T-cell (primary cell): Measurements from ENCODE around the gene NANOS2. TPM values are rescaled to one million over a fixed set of nuclear protein-coding genes. Genes with fewer than 3 reads are reported as not detected.

Experiments used
- ATAC-seq, 4 experiments: fragments of 200-7000 bp in 3 of 4; fragments of 150-1000 bp in 1 of 4; cut with Tn5 transposase; replicated peaks in 1 of 4; 1 replicate in 3 of 4; 2 replicates in 1 of 4; pipeline ENCODE4 v1.10.0; 2021; ENCODE audit warnings: moderate library complexity in 3 of 4, mild to moderate bottlenecking in 2 of 4, moderate number of reproducible peaks in 1 of 4
- CTCF ChIA-PET, 2 donors: fragments of 300-600 bp; sonication (Branson Sonifier 250); formaldehyde crosslinking; loops; one replicate each; lab custom pipeline; 2022; ENCODE audit warnings: antibody characterized with exemption in 2 of 2; lab: Charles Lee
- POLR2A ChIA-PET, 2 donors: fragments of 300-600 bp; sonication (Branson Sonifier 250); formaldehyde crosslinking; loops; one replicate each; lab custom pipeline; 2022; ENCODE audit warnings: antibody characterized with exemption in 2 of 2; lab: Charles Lee
- DNase-seq, 35 experiments: peaks; one replicate each; pipeline versions ENCODE4 v3.0.0 to v3.0.0-alpha.2; 2013 to 2023
- H3K27ac ChIP-seq: one replicate; pipeline ENCODE4 v1.5.1; 2013; ENCODE audit warnings: low read length
- H3K27me3 ChIP-seq, 2 experiments: replicated peaks in 1 of 2; 1 replicate in 1 of 2; 2 replicates in 1 of 2; pipeline versions ENCODE4 v1.6.1 to v1.7.0; 2013; ENCODE audit warnings: low read length in 1 of 2, mixed read lengths in 1 of 2; ENCODE audit not compliant: control insufficient read depth in 2 of 2, insufficient read depth in 2 of 2; ENCODE audit errors: extremely low read depth in 1 of 2
- H3K36me3 ChIP-seq, 2 donors: 1 replicate in 1 of 2; 2 replicates in 1 of 2; pipeline versions ENCODE4 v1.6.1 to v1.7.0; 2013; ENCODE audit warnings: low read length in 1 of 2; ENCODE audit not compliant: control insufficient read depth in 2 of 2, insufficient read depth in 1 of 2; ENCODE audit errors: extremely low read depth in 1 of 2
- H3K4me1 ChIP-seq, 2 experiments: 1 replicate in 1 of 2; 2 replicates in 1 of 2; pipeline versions ENCODE4 v1.6.1 to v1.7.0; 2013; ENCODE audit warnings: low read length in 2 of 2, mixed read lengths in 1 of 2; ENCODE audit not compliant: insufficient read depth in 2 of 2, control insufficient read depth in 1 of 2; ENCODE audit errors: extremely low read depth in 1 of 2
- H3K4me3 ChIP-seq, 2 donors: 1 replicate in 1 of 2; 2 replicates in 1 of 2; pipeline versions ENCODE4 v1.5.1 to v1.7.0; 2013; ENCODE audit warnings: mild to moderate bottlenecking in 2 of 2, low read length in 1 of 2, moderate library complexity in 1 of 2; ENCODE audit not compliant: control insufficient read depth in 1 of 2; ENCODE audit errors: extremely low read depth in 1 of 2
- H3K9me3 ChIP-seq: 2 replicates; pipeline ENCODE4 v1.7.0; 2013
- H3K27ac Mint-ChIP-seq, 2 donors: one replicate each; pipeline ENCODE4 v1.8.0; 2020 to 2021; ENCODE audit warnings: mild to moderate bottlenecking in 2 of 2, mixed read lengths in 2 of 2
- H3K27me3 Mint-ChIP-seq, 2 donors: one replicate each; pipeline ENCODE4 v1.8.0; 2021 to 2022; ENCODE audit warnings: mixed read lengths in 2 of 2
- H3K36me3 Mint-ChIP-seq: one replicate; pipeline ENCODE4 v1.8.0; 2021; ENCODE audit warnings: mixed read lengths
- H3K4me1 Mint-ChIP-seq, 3 donors: one replicate each; pipeline ENCODE4 v1.8.0; 2020 to 2022; ENCODE audit warnings: mixed read lengths in 3 of 3, mild to moderate bottlenecking in 1 of 3
- H3K4me3 Mint-ChIP-seq, 3 donors: one replicate each; pipeline ENCODE4 v1.8.0; 2020 to 2022; ENCODE audit warnings: mild to moderate bottlenecking in 3 of 3, mixed read lengths in 3 of 3, moderate library complexity in 3 of 3
- H3K9me3 Mint-ChIP-seq, 3 donors: one replicate each; pipeline ENCODE4 v1.8.0; 2020 to 2022; ENCODE audit warnings: mixed read lengths in 3 of 3
- WGBS: methylation state at CpG from one replicate; pipeline ENCODE4 v1.1.5; 2013; ENCODE audit warnings: missing lambda C conversion rate; ENCODE audit not compliant: insufficient coverage; 5-methylcytosine and 5-hydroxymethylcytosine counted together
- total RNA-seq, 35 experiments: library from RNA in 6 of 35; stranded (reverse) in 6 of 35; fragments of 120-200 nt in 1 of 35; gene quantifications; one replicate each; pipeline versions ENCODE4 v1.2.1 to v1.2.4 and lab custom pipeline; 2013 to 2026

Gene NANOS2
- total RNA-seq, 5 donors from 2014 or later (not counting 1 experiment from before 2014, with no cell fraction given): not detected

DNA sequence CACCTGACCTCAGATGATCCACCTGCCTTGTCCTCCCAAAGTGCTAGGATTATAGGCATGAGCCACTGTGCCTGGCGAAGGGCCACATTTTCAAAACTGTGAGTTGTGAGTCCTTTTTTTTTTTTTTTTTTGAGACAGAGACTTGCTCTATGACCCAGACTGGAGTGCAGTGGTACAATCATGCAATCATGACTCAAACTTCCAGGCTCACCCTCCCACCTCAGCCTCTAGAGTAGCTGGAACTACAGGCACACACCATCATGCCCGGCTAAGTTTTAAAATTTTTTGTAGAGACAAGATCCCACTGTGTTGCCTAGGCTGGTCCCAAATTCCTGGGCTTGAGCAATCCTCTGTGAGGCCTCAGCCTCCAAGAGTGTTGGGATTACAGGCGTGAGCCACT is 8.4 kb downstream of the NANOS2 start:
- H3K4me1 ChIP-seq: peaks cover 4 to 19% of the 10 kb centered on the region in 2 experiments
- ATAC-seq (no peak), DNase-seq (no peak)
- no peak overlapping the region for H3K4me3 ChIP-seq
- no peak overlapping the region for H3K27ac ChIP-seq
- no peaks in the 10 kb centered on the region for H3K36me3 ChIP-seq
- POLR2A ChIA-PET: no interaction called here
- no peak overlapping the region for H3K4me3 Mint-ChIP-seq
- CTCF ChIA-PET: interaction anchor here in 1 of 2 donors (0.6 kb wide), 1 partner anchor 197 kb away, joined by 11 read pairs; no protein-coding TSS in a partner anchor
- H3K27me3 Mint-ChIP-seq: peaks cover 7 to 22% of the 10 kb centered on the region in 2 donors
- peaks cover 0 to 13% of the 10 kb centered on the region in 2 experiments for H3K27me3 ChIP-seq
- WGBS: 80% methylated on average over 2 of the region's 3 CpGs
- H3K27ac Mint-ChIP-seq: no peak overlapping the region
- no peaks in the 10 kb centered on the region for H3K9me3 Mint-ChIP-seq
- peaks cover 4 to 12% (median 7%) of the 10 kb centered on the region in 3 donors for H3K4me1 Mint-ChIP-seq
- H3K9me3 ChIP-seq: no peaks in the 10 kb centered on the region
- no peaks in the 10 kb centered on the region for H3K36me3 Mint-ChIP-seq

DNA sequence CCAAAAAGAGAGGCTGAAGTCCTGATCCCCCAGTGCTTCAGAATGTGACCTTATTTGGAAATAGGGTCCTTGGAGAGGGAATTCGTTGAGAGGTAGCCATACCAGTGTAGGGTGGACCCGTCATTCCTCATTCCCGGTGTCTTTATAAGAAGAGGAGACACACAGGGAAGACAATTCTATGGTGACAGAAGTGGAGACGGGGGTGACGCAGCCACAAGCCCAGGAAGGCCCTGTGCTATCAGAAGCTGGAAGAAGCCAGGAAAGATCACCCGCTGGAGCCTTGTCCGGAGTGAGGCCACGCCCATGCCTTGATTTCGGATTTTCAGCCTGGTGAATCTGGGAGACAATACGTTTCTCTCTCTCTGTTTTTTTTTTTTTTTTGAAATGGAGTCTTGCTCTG is 9.6 kb downstream of the NANOS2 start:
- peaks cover 0 to 5% of the 10 kb centered on the region in 2 donors for H3K36me3 ChIP-seq
- Mint-ChIP-seq H3K27me3 (peaks cover 3 to 14% of the 10 kb centered on the region in 2 donors), H3K9me3 (no peaks in the 10 kb centered on the region), H3K27ac (no peak overlapping the region), H3K4me3 (no peak overlapping the region), H3K36me3 (peaks cover 8% of the 10 kb centered on the region), H3K4me1 (peaks cover 14 to 23% (median 17%) of the 10 kb centered on the region in 3 donors)
- peaks cover 0 to 10% of the 10 kb centered on the region in 2 experiments for H3K27me3 ChIP-seq
- ChIA-PET POLR2A (no interaction called here), CTCF (no interaction called here)
- ATAC-seq (no peak), DNase-seq (no peak)
- no peak overlapping the region for H3K27ac ChIP-seq
- peaks cover 4 to 30% of the 10 kb centered on the region in 2 experiments for H3K4me1 ChIP-seq
- WGBS: 86% methylated on average over 9 of the region's 10 CpGs
- no peaks in the 10 kb centered on the region for H3K9me3 ChIP-seq
- no peak overlapping the region for H3K4me3 ChIP-seq

GRCh38 chr19:45902651-45903625 is 11.6 kb downstream of the NANOS2 start:
- Mint-ChIP-seq H3K36me3 (peaks cover 21% of the 10 kb centered on the region), H3K4me3 (peak overlapping the region; percentile 91 to 95 (median 93)), H3K4me1 (peaks cover 16 to 25% (median 19%) of the 10 kb centered on the region in 3 donors), H3K27me3 (peaks cover 0 to 4% of the 10 kb centered on the region in 2 donors), H3K9me3 (no peaks in the 10 kb centered on the region), H3K27ac (peak overlapping the region; percentile 86 to 89)
- DNase-seq (peak; percentile 96 to 100 (median 99)), ATAC-seq (peak; percentile 85 to 89 (median 86))
- H3K27ac ChIP-seq: peak overlapping the region; percentile 78
- POLR2A ChIA-PET: interaction anchor here (0.5 to 1.1 kb wide), 5 partner anchors 16 to 1243 kb away, joined by 3 to 12 read pairs (median 7); no protein-coding TSS in a partner anchor
- peaks cover 4 to 30% of the 10 kb centered on the region in 2 experiments for H3K4me1 ChIP-seq
- H3K36me3 ChIP-seq: peaks cover 0 to 20% of the 10 kb centered on the region in 2 donors
- H3K9me3 ChIP-seq: no peaks in the 10 kb centered on the region
- CTCF ChIA-PET: interaction anchor here (0.7 to 1.8 kb wide), 10 partner anchors 10 to 725 kb away, joined by 3 to 15 read pairs (median 4); partner anchors contain the start of genes BLOC1S3 (in 1 of the 2), CCDC61 (in 1 of the 2), IRF2BP1 (in 1 of the 2) and SIX5 (in 1 of the 2)
- WGBS: 4% methylated on average over 62 of the region's 73 CpGs
- H3K4me3 ChIP-seq: peak overlapping the region; percentile 83 to 88
- peaks cover 0 to 8% of the 10 kb centered on the region in 2 experiments for H3K27me3 ChIP-seq

DNA sequence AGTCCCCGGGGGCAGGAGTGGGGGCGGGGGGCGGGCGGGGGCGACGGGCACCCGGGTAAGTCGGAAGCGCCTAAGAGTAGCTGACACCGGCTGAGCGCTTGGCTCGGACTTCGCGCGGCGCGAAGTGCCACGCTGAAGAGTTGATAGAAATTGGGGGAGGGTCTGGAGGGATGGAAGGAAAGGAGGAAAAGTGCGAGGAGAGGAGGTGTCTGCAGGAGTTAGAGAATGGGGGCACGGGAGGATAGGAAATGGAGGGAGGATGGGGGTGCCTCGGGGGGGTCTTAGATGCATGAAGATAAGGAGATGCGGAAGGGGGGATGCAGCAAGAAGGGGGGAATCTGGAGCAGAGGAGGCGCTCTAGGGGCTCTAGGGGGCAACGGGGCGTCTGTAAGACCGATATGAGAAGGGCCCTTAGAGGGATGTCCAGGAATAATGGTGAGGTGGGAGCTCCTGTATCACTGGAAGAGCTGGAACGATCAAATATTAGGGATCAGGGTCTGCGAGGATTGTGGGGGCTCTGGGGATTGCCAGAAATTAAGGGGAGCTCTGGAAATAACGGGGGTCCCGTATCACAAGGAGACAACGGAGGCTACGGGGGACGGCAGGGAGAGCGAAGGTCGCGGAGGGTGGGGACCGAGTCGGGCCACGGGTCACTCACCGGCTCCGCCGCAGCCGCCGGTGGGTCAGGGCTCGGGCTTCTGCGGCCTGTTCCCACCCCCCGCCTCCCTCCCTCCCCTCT is 12.5 kb downstream of the NANOS2 start, which contains the start of gene MYPOP:
Gene MYPOP (minus strand): TSS at position 702 of the 739 bp plus-strand sequence. CDS start 840 bp downstream, outside the sequence.
- peaks cover 0 to 4% of the 10 kb centered on the region in 2 donors for H3K27me3 Mint-ChIP-seq
- Histone ChIP-seq H3K4me3 (peak within 1 kb of the TSS; percentile 83 to 88), H3K27ac (peak within 1 kb of the TSS; percentile 78), H3K36me3 (peaks cover 0 to 25% of the 10 kb centered on the region in 2 donors), H3K4me1 (peaks cover 4 to 30% of the 10 kb centered on the region in 2 experiments), H3K27me3 (peaks cover 0 to 4% of the 10 kb centered on the region in 2 experiments), H3K9me3 (no peaks in the 10 kb centered on the region)
- no peaks in the 10 kb centered on the region for H3K9me3 Mint-ChIP-seq
- ChIA-PET CTCF (interaction anchor here (0.5 to 1.8 kb wide), 9 partner anchors 9 to 724 kb away, joined by 3 to 15 read pairs (median 4); partner anchors contain the start of genes BLOC1S3 (in 1 of the 2), CCDC61 (in 1 of the 2), SIX5 (in 1 of the 2) and SYMPK (in 1 of the 2)), POLR2A (interaction anchor here (0.6 to 1.1 kb wide), 3 partner anchors 15 to 621 kb away, joined by 3 to 7 read pairs (median 7); no protein-coding TSS in a partner anchor)
- H3K27ac Mint-ChIP-seq: peak within 1 kb of the TSS; percentile 86 to 89
- peaks cover 21% of the 10 kb centered on the region for H3K36me3 Mint-ChIP-seq
- peaks cover 16 to 25% (median 19%) of the 10 kb centered on the region in 3 donors for H3K4me1 Mint-ChIP-seq
- under 1% methylated on average over 30 of the region's 47 CpGs for WGBS
- H3K4me3 Mint-ChIP-seq: peak within 1 kb of the TSS; percentile 91 to 95 (median 93)
- peak in 2 of 35 experiments; percentile 13 to 14 for DNase-seq
- peak in 1 of 4 experiments; percentile 1 for ATAC-seq

- H3K27ac Mint-ChIP-seq: no peak overlapping the region
- peaks cover 0 to 1% of the 10 kb centered on the region in 2 donors for H3K27me3 Mint-ChIP-seq
- Histone ChIP-seq H3K4me1 (peaks cover 4 to 30% of the 10 kb centered on the region in 2 experiments), H3K27me3 (peaks cover 0 to 4% of the 10 kb centered on the region in 2 experiments), H3K27ac (no peak overlapping the region), H3K36me3 (peaks cover 0 to 25% of the 10 kb centered on the region in 2 donors), H3K9me3 (no peaks in the 10 kb centered on the region), H3K4me3 (peak overlapping the region; percentile 53 to 88)
- H3K9me3 Mint-ChIP-seq: no peaks in the 10 kb centered on the region
- peaks cover 21% of the 10 kb centered on the region for H3K36me3 Mint-ChIP-seq
- peak in 27 of 35 experiments; percentile 6 to 67 (median 34) for DNase-seq
- H3K4me3 Mint-ChIP-seq: peak overlapping the region; percentile 28 to 95 (median 62)
- CTCF ChIA-PET: interaction anchor here (0.5 to 1.3 kb wide), 7 partner anchors 9 to 201 kb away, joined by 3 to 8 read pairs (median 3); partner anchors contain the start of gene SIX5 (in 1 of the 2)
- no peak for ATAC-seq
- WGBS: 20% methylated on average over 69 of the region's 69 CpGs
- POLR2A ChIA-PET: no interaction called here
- H3K4me1 Mint-ChIP-seq: peaks cover 16 to 25% (median 19%) of the 10 kb centered on the region in 3 donors
Observed at GRCh38 chr19:45901432-45901911, 13.1 kb downstream of the NANOS2 start.
